ENCODE results near the gene LCN15. TPM values are rescaled to one million over a fixed set of nuclear protein-coding genes. Genes with fewer than 3 reads are reported as not detected.

LCN15 gene
- total and polyA plus RNA-seq, 10 of the 15 experiments (the other 5 are each of a cell fraction or from before 2014, with no cell fraction given), result 0.37 to 0.50 TPM; not detected in 8

DNA sequence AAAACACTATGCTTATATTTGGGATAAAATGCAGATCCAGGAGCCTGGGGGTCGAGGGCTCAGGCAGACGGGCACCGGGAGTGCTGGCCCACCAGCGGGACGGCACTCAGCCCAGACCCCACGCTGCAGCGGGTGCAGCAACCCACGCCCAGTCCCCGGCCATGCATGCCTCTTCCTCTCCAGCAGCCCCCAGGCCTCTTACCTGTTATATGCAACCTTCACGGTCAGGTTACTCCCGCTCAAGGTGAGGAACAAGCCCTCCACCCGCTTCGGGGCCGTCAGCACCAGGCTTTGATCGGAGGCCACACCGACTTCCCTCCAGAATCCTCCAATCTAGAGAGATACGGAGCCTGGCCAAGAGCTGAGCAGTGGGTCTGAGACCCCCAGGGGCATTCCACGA is 7.5 kb downstream of the LCN15 start:
- Histone ChIP-seq H3K9me3 (replicated peaks; ENCODE audit: control insufficient read depth, insufficient read depth, low read length) (peaks cover 26% of the 10 kb centered on the region), H3K27me3 (replicated peaks in 1 of 2; ENCODE audit: control insufficient read depth in 2 of 2, insufficient read depth in 2 of 2, low read length in 1 of 2) (0 out of 4 replicates have a peak, but pooled peaks cover 0 to 2% of the 10 kb centered on the region in 2 experiments), H3K4me3 (no peak overlapping the region), H3K9ac (ENCODE audit: control insufficient read depth, insufficient read depth, low read length) (no peak overlapping the region), H3K79me2 (ENCODE audit: control insufficient read depth, insufficient read depth, low read length) (no peaks in the 10 kb centered on the region), H3K27ac (ENCODE audit: control insufficient read depth, insufficient read depth) (no peak overlapping the region), H3K4me2 (ENCODE audit: control insufficient read depth, insufficient read depth) (no peak overlapping the region), H3K4me1 (ENCODE audit: control insufficient read depth, insufficient read depth, low read length) (no peaks in the 10 kb centered on the region), H3K36me3 (ENCODE audit: control insufficient read depth in 2 of 2, insufficient read depth in 2 of 2, low read length in 1 of 2) (no peaks in the 10 kb centered on the region), H4K20me1 (ENCODE audit: control insufficient read depth, insufficient read depth) (no peaks in the 10 kb centered on the region), H2AFZ (ENCODE audit: control insufficient read depth, low read depth, low read length) (no peak overlapping the region)
- ATAC-seq (no peak), DNase-seq (ENCODE audit: low read depth, low spot score) (no peak), FAIRE-seq (no peak)
- in situ Hi-C loops (cut with MboI) (no loop called here), intact Hi-C loops (cut with micrococcal nuclease; ENCODE audit: unreplicated experiment) (no loop called here)
- RAD21 ChIA-PET (ENCODE audit: unreplicated experiment), result no interaction called here
- TF ChIP-seq POU2F2 (IDR thresholded peaks at IDR 0.05; ENCODE audit: borderline replicate concordance, low read depth, low read length) (no peak), BMI1 (IDR thresholded peaks at IDR 0.05; ENCODE audit: borderline replicate concordance) (no peak), ZNF384 (IDR thresholded peaks at IDR 0.05; ENCODE audit: borderline replicate concordance, low read depth, low read length) (no peak), JUNB (IDR thresholded peaks at IDR 0.05) (no peak), EZH2 (IDR thresholded peaks at IDR 0.05; ENCODE audit: borderline replicate concordance, control insufficient read depth, low read depth, low read length) (no peak), RAD51 (IDR thresholded peaks at IDR 0.05) (no peak)
- no TSS peak for BruUV-seq (replicated peaks)
- whole genome bisulfite sequencing (ENCODE audit: insufficient coverage, insufficient replicate concordance, low lambda C conversion rate, missing lambda C conversion rate), result 61% methylated on average over 18 of the region's 18 CpGs
- SMC1A ChIA-PET (ENCODE audit: uncharacterized antibody, unreplicated experiment), result no interaction called here
- POLR2A ChIA-PET, result no interaction called here
- CTCF ChIA-PET, result interaction anchor here (1.1 kb wide), 1 partner anchor 85 kb away, joined by 3 read pairs; no protein-coding TSS in a partner anchor

- ChIA-PET RAD21 (ENCODE audit: unreplicated experiment) (no interaction called here), SMC1A (ENCODE audit: uncharacterized antibody, unreplicated experiment) (no interaction called here), CTCF (interaction anchor here (1.1 kb wide), 1 partner anchor 10 kb away, joined by 3 read pairs; no protein-coding TSS in a partner anchor), POLR2A (no interaction called here)
- Histone ChIP-seq H4K20me1 (ENCODE audit: control insufficient read depth, insufficient read depth) (no peaks in the 10 kb centered on the region), H3K27ac (ENCODE audit: control insufficient read depth, insufficient read depth) (no peak overlapping the region), H3K9ac (ENCODE audit: control insufficient read depth, insufficient read depth, low read length) (no peak overlapping the region), H2AFZ (ENCODE audit: control insufficient read depth, low read depth, low read length) (no peak overlapping the region), H3K4me1 (ENCODE audit: control insufficient read depth, insufficient read depth, low read length) (no peaks in the 10 kb centered on the region), H3K79me2 (ENCODE audit: control insufficient read depth, insufficient read depth, low read length) (no peaks in the 10 kb centered on the region), H3K9me3 (replicated peaks; ENCODE audit: control insufficient read depth, insufficient read depth, low read length) (peaks cover 33% of the 10 kb centered on the region), H3K27me3 (replicated peaks in 1 of 2; ENCODE audit: control insufficient read depth in 2 of 2, insufficient read depth in 2 of 2, low read length in 1 of 2) (0 out of 4 replicates have a peak, but pooled peaks cover 0 to 2% of the 10 kb centered on the region in 2 experiments), H3K4me2 (ENCODE audit: control insufficient read depth, insufficient read depth) (no peak overlapping the region), H3K4me3 (no peak overlapping the region), H3K36me3 (ENCODE audit: control insufficient read depth in 2 of 2, insufficient read depth in 2 of 2, low read length in 1 of 2) (no peaks in the 10 kb centered on the region)
- FAIRE-seq (no peak), ATAC-seq (no peak), DNase-seq (ENCODE audit: low read depth, low spot score) (no peak)
- 95% methylated on average over 4 of the region's 4 CpGs for WGBS (ENCODE audit: insufficient coverage, insufficient replicate concordance, low lambda C conversion rate, missing lambda C conversion rate)
- intact Hi-C loops (cut with micrococcal nuclease; ENCODE audit: unreplicated experiment) (no loop called here), in situ Hi-C loops (cut with MboI) (no loop called here)
- BruUV-seq (replicated peaks), result no TSS peak
- TF ChIP-seq EED (IDR thresholded peaks at IDR 0.05; ENCODE audit: low read depth) (no peak), WRNIP1 (IDR thresholded peaks at IDR 0.05; ENCODE audit: borderline replicate concordance, low read depth, low read length) (no peak), RB1 (IDR thresholded peaks at IDR 0.05; ENCODE audit: borderline replicate concordance) (no peak), CREM (IDR thresholded peaks at IDR 0.05; ENCODE audit: low read depth) (no peak), SREBF2 (IDR thresholded peaks at IDR 0.05; ENCODE audit: low read length) (no peak), IKZF2 (IDR thresholded peaks at IDR 0.05) (no peak), GATAD2B (conservative IDR thresholded peaks at IDR 0.05; ENCODE audit: low read depth) (no peak), STAT3 (IDR thresholded peaks at IDR 0.05; ENCODE audit: low read depth, low read length) (no peak)
- TF ChIP-seq, protein P1, sequence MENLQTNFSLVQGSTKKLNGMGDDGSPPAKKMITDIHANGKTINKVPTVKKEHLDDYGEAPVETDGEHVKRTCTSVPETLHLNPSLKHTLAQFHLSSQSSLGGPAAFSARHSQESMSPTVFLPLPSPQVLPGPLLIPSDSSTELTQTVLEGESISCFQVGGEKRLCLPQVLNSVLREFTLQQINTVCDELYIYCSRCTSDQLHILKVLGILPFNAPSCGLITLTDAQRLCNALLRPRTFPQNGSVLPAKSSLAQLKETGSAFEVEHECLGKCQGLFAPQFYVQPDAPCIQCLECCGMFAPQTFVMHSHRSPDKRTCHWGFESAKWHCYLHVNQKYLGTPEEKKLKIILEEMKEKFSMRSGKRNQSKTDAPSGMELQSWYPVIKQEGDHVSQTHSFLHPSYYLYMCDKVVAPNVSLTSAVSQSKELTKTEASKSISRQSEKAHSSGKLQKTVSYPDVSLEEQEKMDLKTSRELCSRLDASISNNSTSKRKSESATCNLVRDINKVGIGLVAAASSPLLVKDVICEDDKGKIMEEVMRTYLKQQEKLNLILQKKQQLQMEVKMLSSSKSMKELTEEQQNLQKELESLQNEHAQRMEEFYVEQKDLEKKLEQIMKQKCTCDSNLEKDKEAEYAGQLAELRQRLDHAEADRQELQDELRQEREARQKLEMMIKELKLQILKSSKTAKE (IDR thresholded peaks at IDR 0.05; ENCODE audit: low read depth, poor library complexity, severe bottlenecking), result no peak
- TF ChIP-seq, protein P2, sequence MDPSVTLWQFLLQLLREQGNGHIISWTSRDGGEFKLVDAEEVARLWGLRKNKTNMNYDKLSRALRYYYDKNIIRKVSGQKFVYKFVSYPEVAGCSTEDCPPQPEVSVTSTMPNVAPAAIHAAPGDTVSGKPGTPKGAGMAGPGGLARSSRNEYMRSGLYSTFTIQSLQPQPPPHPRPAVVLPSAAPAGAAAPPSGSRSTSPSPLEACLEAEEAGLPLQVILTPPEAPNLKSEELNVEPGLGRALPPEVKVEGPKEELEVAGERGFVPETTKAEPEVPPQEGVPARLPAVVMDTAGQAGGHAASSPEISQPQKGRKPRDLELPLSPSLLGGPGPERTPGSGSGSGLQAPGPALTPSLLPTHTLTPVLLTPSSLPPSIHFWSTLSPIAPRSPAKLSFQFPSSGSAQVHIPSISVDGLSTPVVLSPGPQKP (IDR thresholded peaks at IDR 0.05; ENCODE audit: low read depth, low read length), result no peak
Observed at GRCh38 chr9:136756134-136756438, 8.2 kb downstream of the LCN15 start.
